Thymus (tissue), 11 donors: ENCODE measurements around the gene SLC6A5. TPM values are rescaled to one million over a fixed set of nuclear protein-coding genes. Genes with fewer than 3 reads are reported as not detected.
"Not testable (repeated sequence)": the region's sequence is repeated elsewhere in the genome, so short reads cannot be mapped to it uniquely, and the experiment has no call there.

Experiments
- DNase-seq, 9 donors: peaks; one replicate each; pipeline ENCODE4 v3.0.0-alpha.2; 2013; ENCODE audit warnings: low spot score in 9 of 9, low read depth in 6 of 9, missing footprints in 1 of 9
- H3K27ac ChIP-seq, 2 donors: one replicate each; pipeline ENCODE4 v1.5.1; 2013; ENCODE audit warnings: control low read depth in 1 of 2, low read depth in 1 of 2, low read length in 1 of 2, mild to moderate bottlenecking in 1 of 2, moderate library complexity in 1 of 2
- H3K27me3 ChIP-seq, 2 donors: one replicate each; pipeline ENCODE4 v1.5.1; 2013; ENCODE audit warnings: low read length in 1 of 2; ENCODE audit not compliant: control insufficient read depth in 2 of 2, insufficient read depth in 1 of 2
- H3K36me3 ChIP-seq, 2 donors: one replicate each; pipeline ENCODE4 v1.5.1; 2013; ENCODE audit warnings: low read length in 1 of 2, mild to moderate bottlenecking in 1 of 2, moderate library complexity in 1 of 2; ENCODE audit not compliant: control insufficient read depth in 2 of 2, insufficient read depth in 2 of 2
- H3K4me1 ChIP-seq, 2 donors: one replicate each; pipeline ENCODE4 v1.5.1; 2013; ENCODE audit warnings: low read length in 2 of 2; ENCODE audit not compliant: control insufficient read depth in 2 of 2, insufficient read depth in 2 of 2
- H3K4me3 ChIP-seq, 2 donors: one replicate each; pipeline ENCODE4 v1.5.1; 2013; ENCODE audit warnings: low read length in 2 of 2, control low read depth in 1 of 2, mild to moderate bottlenecking in 1 of 2
- H3K9me3 ChIP-seq, 2 donors: one replicate each; pipeline ENCODE4 v1.5.1; 2013; ENCODE audit warnings: low read length in 1 of 2, mild to moderate bottlenecking in 1 of 2; ENCODE audit not compliant: control insufficient read depth in 2 of 2, insufficient read depth in 1 of 2
- WGBS: extraction: QIAGEN DNeasy Blood & Tissue Kit; methylation state at CpG from one replicate; pipeline ENCODE4 v1.1.7; 2013; 5-methylcytosine and 5-hydroxymethylcytosine counted together
- polyA plus RNA-seq: library from polyadenylated mRNA; stranded (reverse); fragments of 200-250 nt; gene quantifications from one replicate; pipeline ENCODE4 v1.2.3, GENCODE V29; 2013
- total RNA-seq: library from RNA; stranded (reverse); fragments of 120-200 nt; gene quantifications from one replicate; pipeline ENCODE4 v1.2.4, GENCODE V29; 2013
- donor health status: healthy.

The SLC6A5 gene
- total and polyA plus RNA-seq, 2 donors: 0.05 TPM

DNA sequence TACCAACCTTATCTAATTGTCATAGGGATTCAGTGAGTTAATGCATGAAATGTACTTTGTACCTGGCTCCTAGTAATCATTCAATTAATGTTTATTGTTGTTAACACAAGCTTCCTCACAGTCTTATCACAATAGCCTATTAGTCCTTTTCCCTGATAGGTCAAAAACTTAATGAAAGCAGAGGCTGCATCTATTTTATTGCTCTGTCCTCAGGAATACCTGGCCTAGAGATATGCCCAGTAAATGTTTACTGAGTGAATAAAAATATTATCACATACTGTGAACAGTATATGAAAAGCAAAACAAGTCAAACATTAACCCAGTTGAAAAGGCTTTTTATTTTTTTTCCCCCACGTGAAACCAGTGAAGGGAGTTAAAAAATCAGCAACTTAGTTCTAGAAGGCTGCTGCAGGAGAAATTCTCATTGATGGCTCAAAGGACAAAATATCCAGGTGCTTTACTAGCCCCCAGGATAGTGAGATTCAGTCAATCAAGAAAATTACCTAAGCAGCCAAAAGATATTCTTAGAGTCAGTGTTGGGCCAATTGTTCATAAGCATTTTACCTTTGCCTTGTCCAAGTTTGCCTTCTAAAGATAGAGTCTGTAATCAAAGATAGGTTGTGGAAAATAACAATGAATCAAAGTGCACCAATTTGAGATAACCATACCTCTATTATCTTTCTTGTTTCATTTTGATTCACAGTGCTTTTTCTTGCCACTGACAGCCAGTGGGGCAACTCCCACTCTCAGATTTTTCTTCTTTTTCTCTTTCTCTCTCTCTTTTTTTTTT is 34.4 kb upstream of the SLC6A5 start:
- Histone ChIP-seq H3K4me1 (no peaks in the 10 kb centered on the region), H3K9me3 (no peaks in the 10 kb centered on the region), H3K4me3 (no peak overlapping the region), H3K27me3 (no peaks in the 10 kb centered on the region), H3K27ac (no peak overlapping the region), H3K36me3 (no peaks in the 10 kb centered on the region)
- 86% methylated on average over 1 of the region's 1 CpG for WGBS
- DNase-seq: no peak

DNA sequence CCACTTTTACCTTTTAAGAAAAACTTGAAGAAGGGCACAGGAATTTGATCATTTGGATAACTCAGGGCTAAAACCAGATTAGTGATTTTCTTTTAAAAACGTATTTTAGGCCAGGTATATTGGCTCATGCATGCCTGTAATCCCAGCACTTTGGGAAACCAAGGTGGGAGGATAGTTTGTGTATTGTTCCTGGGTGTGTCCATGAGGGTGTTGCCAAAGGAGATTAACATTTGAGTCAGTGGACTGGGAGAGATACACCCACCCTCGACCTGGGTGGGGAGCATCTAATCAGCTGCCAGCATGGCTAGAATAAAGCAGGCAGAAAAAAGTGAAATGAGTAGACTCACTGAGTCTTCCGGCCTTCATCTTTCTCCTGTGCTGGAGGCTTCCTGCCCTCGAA is 33.3 kb upstream of the SLC6A5 start:
- H3K4me1 ChIP-seq, H3K27me3 ChIP-seq, H3K9me3 ChIP-seq, H3K27ac ChIP-seq, DNase-seq, H3K4me3 ChIP-seq, H3K36me3 ChIP-seq: not testable (repeated sequence)
- WGBS: 69% methylated on average over 4 of the region's 4 CpGs

DNA sequence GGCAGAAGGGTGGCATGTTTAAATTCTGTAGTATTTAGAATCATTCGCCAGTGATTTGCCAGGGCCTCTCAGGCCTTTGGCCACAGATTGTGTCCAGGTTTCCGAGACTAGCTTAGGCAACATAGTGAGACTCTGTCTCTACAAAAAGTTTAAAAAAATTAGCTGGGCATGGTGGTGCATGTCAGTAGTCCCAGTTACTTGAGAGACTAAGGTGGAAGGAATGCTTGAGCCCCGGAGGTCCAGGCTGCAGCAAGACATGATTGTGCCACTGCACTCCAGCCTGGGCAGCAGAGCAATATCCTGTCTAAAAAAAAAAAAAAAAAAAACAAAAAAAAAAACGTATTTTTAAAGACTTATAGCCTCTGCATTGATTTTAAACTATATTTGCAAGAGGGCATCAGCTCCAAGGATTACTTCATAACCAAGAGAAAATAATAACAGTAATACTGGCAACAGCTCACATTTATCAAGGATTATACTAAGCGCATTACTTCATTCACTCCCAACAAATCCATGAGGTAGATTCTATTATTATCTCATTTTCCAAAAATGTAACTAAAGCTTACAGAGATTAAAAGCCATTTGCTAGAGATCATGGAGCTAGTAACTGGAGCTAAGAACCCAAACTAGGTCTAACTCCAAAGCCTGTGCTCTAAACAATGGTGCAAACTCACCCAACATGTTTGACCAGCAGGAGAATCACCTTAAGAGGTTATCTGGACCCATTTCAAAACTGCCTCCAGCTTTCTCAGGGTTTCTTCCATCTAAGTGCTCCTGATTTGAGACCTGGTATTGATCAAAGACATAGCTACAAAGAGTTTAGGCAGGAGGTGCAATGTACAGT is 32.6 kb upstream of the SLC6A5 start:
- Histone ChIP-seq H3K4me3 (no peak overlapping the region), H3K36me3 (no peaks in the 10 kb centered on the region), H3K9me3 (no peaks in the 10 kb centered on the region), H3K4me1 (no peaks in the 10 kb centered on the region), H3K27me3 (no peaks in the 10 kb centered on the region), H3K27ac (no peak overlapping the region)
- DNase-seq: no peak
- WGBS: 71% methylated on average over 5 of the region's 5 CpGs

DNA sequence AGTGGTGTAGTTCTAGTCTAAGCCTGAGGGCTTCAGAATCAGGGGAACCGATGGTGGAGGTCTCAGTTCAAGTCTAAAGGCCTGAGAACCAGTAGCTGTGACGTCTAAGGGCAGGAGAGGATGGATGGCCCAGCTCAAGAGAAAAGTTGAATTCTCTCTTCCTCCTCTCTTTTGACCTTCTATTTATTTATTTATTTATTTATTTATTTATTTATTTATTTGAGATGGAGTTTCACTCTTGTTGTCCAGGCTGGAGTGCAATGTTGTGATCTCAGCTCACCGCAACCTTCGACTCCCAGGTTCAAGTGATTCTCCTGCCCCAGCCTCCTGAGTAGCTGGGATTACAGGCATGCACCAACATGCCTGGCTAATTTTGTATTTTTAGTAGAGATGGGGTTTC is 19.7 kb upstream of the SLC6A5 start:
- not testable (repeated sequence) for H3K27me3 ChIP-seq, H3K27ac ChIP-seq, H3K9me3 ChIP-seq, DNase-seq, H3K36me3 ChIP-seq, H3K4me3 ChIP-seq, H3K4me1 ChIP-seq
- WGBS: 93% methylated on average over 4 of the region's 4 CpGs

DNA sequence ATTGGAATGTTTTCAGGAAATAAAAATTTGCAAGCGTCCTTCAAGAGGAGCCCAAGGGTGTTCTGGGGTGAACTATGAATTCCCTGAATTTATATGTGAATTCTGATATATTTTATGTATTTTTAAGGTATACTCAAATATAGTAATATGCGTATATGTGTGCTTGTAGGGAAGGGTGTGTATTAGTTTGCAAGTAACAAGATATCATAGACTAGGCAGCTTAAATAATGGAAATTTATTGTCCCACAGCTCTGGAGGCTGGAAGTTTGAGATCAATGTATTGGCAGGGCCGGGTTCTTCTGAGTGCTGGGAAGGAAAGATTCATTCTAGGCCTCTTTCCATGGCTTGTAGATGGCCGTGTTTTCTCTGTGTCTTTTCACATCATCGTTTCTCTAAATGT is 16.2 kb upstream of the SLC6A5 start:
- H3K4me1 ChIP-seq: no peaks in the 10 kb centered on the region
- WGBS: 72% methylated on average over 5 of the region's 5 CpGs
- H3K9me3 ChIP-seq: no peaks in the 10 kb centered on the region
- no peaks in the 10 kb centered on the region for H3K36me3 ChIP-seq
- no peaks in the 10 kb centered on the region for H3K27me3 ChIP-seq
- no peak overlapping the region for H3K4me3 ChIP-seq
- no peak overlapping the region for H3K27ac ChIP-seq
- DNase-seq: no peak

DNA sequence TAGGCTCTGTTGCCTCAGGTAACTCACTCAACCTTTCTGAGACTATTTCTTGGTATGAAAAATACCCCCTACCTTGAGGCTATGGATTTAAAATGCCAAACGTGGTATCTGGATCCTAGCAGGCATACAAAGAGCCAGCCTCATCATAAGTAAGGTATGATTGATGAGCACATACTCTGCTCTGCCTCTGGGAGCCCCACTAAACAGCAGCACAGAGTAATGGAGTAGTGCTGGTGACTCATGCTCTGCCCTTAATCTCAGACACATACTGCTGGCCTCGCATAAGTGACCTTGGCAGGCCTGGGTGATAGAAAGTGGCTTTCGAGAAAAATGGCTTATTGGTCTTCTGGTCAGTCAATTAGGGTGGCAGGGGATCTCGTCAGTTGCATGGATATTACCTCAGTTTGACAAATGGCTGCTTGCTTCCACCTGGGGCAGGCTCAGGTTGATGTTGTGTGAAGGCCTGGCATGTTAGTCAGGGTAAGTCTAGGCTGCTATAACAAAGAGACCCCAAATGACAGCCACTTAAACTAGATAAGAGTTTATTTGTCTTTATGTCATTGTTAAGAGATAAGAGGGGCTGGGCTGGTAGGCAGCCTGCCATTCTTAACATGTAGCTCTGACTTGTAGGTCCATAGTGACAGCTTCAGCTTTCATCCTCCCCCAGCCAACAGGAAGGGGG is 15.2 kb upstream of the SLC6A5 start:
- H3K27ac ChIP-seq: no peak overlapping the region
- no peak overlapping the region for H3K4me3 ChIP-seq
- DNase-seq: no peak
- H3K9me3 ChIP-seq: no peaks in the 10 kb centered on the region
- no peaks in the 10 kb centered on the region for H3K4me1 ChIP-seq
- H3K27me3 ChIP-seq: no peaks in the 10 kb centered on the region
- H3K36me3 ChIP-seq: no peaks in the 10 kb centered on the region
- WGBS: 76% methylated on average over 4 of the region's 4 CpGs

DNA sequence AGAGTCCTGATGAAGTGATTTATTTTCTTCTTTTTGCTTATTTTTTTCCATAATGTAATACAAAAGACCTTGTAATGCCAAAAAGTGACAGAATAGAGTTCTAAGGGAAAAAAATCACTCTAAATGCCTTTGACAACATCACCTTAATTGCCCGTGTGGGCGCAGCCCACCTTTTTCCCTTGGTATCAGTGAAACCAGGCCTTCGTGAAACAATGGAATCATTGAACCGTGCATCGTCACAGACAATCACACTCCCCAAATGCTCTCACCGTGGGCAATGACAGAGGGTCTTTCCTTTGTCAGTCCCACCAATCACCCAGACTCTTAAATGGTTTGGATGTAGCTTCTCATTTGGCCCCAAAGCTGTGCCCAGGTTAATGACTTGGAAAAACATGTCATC is 9.6 kb upstream of the SLC6A5 start:
- Histone ChIP-seq H3K36me3 (no peaks in the 10 kb centered on the region), H3K27me3 (peaks cover 0 to 5% of the 10 kb centered on the region in 2 donors), H3K9me3 (no peaks in the 10 kb centered on the region), H3K4me1 (no peaks in the 10 kb centered on the region), H3K27ac (no peak overlapping the region), H3K4me3 (no peak overlapping the region)
- WGBS: 73% methylated on average over 6 of the region's 6 CpGs
- DNase-seq: no peak

DNA sequence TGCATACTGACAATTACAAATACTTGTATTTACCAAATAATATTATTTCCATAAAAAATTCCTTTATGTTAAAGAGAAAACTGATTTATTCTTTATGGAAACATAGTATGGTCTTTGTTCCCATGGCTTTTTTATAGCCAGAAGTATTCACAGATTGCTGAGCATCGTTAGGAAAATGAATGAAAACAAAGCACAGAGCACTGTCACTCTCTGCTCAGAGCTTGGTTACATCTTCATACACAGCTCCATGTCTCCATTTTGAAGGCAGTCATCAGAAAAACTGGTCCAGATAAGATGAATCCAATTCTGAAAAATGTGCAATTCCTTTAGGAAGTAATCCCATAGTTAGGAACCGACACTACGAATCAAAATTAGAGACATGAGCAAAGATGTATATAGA is 9.0 kb upstream of the SLC6A5 start:
- Histone ChIP-seq H3K9me3 (no peaks in the 10 kb centered on the region), H3K4me1 (no peaks in the 10 kb centered on the region), H3K36me3 (no peaks in the 10 kb centered on the region), H3K27me3 (peaks cover 3 to 8% of the 10 kb centered on the region in 2 donors), H3K27ac (no peak overlapping the region), H3K4me3 (no peak overlapping the region)
- WGBS: 94% methylated on average over 3 of the region's 3 CpGs
- no peak for DNase-seq

DNA sequence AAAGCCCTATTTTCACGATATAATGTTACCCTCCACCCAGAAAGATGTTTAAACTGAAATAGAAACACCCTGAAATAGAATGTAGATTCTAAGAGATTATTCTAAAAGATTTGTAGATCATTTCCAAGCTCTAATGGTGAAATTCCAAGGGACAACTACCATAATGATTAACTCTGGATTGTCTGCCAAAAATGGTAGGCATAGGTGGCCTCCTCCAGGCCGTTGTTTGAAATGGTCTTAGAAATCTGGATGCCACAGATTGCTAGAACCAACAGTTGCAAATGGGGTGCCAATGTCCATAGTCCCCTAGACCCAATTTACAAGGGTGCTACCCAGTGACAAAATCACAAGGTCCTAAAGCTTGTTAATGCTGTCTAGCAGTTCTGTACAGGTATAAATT is 6.7 kb upstream of the SLC6A5 start:
- WGBS: 71% methylated on average over 2 of the region's 2 CpGs
- Histone ChIP-seq H3K36me3 (no peaks in the 10 kb centered on the region), H3K4me3 (no peak overlapping the region), H3K4me1 (no peaks in the 10 kb centered on the region), H3K27me3 (peaks cover 24 to 32% of the 10 kb centered on the region in 2 donors), H3K27ac (no peak overlapping the region), H3K9me3 (no peaks in the 10 kb centered on the region)
- no peak for DNase-seq
